ENCODE measurements around the gene CEP104.
A peak's percentile ranks its signal among the peaks of the same experiment; 100 is the strongest.

CEP104 gene

GRCh38 chr1:3856923-3857790, at the start of gene CEP104, which contains the start of gene DFFB:
Gene CEP104 (minus strand): TSS chr1:3857211. CDS start chr1:3852407, 4,804 bp downstream.
Gene DFFB (plus strand): TSS chr1:3857476. CDS start chr1:3857604, 128 bp downstream.
- peak; percentile 97 for DNase-seq

DNA sequence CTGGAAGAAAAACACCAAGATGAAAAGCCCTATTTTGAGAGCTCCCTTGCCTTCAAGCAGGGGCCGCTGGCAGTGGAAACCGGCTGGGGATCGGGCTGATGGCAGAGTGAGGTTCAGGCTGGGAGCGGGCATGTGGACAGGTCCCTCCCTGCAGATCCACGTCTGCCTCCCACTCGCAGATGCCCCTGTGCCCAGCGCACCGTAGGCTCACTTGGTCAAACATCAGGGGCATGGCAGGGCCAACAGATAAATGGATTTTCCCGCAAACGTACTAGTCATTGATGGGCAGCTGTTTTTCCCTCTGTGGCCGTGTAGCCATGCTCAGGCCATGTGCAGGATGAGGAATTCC, 49.6 kb upstream of the CEP104 start:
- no peak for DNase-seq

DNA sequence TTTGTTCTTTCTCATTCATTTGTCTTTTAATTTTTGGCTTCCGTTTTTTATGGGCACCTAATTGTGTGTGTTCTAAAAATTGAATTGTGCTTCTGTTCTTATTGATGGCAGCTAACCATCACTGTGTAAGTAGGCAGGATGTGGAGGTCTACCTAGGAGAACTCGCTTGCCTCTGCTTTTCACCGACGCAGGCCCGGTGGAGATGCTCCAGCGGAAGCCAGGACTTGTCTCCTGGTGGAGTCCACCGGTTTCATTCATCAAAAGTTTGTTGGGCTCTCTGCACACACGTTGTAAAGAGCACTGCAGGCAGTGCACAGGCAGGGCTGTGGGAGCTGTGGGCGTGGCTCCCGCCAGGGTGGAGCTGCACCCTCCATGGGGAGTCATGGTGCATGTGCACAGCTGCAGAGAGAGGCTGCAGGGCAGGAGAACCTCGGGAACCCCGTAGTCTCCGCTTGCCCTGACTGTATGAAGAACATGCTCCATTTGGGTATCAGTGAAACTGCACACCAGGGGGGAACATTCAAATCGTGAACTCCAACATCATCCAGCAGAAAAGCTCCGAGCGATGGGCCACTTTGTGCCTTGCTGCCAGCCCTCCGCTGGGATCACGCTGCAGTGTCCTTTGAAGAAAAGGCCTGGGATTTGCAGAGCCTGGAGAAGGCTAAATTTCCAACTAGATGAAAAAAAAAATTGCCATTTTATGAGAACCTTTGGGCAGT, 49.1 kb upstream of the CEP104 start:
- DNase-seq: peak; percentile 55

GRCh38 chr1:3905266-3905952, 48.4 kb upstream of the CEP104 start:
- DNase-seq: no peak

DNA sequence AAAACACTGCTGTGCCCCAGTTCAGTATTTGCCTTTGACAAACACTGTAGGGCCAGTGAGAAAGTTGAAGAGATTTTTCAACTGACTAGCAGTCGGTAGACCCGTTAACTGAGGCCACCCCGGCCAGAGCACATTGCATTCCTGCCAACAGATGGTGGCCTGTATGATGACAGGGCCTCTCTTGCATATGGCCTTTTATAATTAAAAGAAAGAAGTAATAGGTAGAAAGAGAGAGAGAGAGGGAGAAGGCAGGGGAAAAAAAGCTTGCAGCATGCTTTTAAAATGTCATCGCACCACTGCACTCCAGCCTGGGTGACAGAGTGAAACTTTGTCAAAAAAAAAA, 47.8 kb upstream of the CEP104 start:
- no peak for DNase-seq

GRCh38 chr1:3904006-3904842, 47.2 kb upstream of the CEP104 start:
- no peak for DNase-seq

DNA sequence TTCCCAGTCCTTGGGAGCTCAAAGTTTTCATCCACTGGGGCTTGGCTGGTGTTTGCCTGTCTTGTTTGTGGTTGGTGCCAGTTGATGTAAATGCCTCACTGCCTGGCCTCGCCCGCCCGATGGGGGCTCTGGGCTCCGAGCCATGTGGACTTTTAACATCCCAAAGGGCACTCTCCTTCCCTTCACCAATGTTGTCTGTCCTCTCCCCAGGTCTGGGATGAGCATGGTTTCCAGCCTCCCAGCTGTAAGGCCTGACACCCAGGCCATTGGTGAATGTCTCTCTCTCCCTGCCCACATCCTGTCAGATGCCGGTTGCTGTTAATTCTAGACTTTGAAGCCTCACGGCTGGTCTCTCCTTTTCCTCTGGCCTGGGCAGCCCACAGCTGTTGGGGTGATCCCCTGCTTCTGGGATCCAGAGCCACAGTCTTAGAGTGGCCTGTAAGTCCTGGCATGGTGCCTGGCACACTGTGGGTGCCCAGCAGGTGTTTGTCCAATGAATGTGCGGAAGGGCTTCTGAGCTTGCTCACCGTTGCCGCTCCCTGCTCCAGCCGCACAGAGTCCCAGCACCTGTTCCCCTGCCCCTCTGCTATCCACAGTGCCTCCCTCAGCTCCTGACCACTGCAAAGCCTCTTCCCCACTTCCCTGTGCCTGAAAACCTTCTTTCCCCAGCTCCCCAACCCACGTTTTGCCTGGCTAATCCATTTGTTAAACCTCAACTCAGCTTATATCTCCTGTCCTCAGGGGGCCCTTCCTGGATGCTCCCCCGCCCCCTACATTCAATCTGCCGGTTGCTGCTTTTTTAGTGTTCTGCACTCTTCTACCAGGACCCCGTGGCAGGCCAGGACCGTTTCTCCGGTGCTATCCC, 46.4 kb upstream of the CEP104 start:
- DNase-seq: peak; percentile 80

- DNase-seq: peak; percentile 51
These were observed 45.6 kb upstream of the CEP104 start for GRCh38 chr1:3902571-3903091.

DNA sequence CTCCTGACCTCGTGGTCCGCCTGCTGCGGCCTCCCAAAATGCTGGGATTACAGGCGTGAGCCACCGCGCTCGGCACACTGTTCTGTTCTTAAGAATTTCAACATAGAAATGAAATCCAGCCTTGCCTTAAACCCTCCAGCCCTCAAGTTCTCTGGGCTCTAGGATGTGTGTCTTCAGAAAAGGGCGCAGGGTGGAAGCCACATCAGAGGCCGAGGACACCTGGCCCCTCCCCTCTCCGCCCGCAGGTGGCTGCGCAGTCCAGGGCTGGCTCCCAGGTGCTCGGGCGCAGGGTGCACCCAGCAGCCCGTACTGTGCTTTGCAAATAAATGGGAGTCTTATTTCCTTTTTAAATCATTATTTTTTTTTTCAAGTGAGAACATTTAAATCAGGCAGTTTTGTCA, 45.1 kb upstream of the CEP104 start:
- no peak for DNase-seq

- DNase-seq: peak; percentile 91
These were observed 44.0 kb upstream of the CEP104 start for GRCh38 chr1:3900969-3901529.

DNA sequence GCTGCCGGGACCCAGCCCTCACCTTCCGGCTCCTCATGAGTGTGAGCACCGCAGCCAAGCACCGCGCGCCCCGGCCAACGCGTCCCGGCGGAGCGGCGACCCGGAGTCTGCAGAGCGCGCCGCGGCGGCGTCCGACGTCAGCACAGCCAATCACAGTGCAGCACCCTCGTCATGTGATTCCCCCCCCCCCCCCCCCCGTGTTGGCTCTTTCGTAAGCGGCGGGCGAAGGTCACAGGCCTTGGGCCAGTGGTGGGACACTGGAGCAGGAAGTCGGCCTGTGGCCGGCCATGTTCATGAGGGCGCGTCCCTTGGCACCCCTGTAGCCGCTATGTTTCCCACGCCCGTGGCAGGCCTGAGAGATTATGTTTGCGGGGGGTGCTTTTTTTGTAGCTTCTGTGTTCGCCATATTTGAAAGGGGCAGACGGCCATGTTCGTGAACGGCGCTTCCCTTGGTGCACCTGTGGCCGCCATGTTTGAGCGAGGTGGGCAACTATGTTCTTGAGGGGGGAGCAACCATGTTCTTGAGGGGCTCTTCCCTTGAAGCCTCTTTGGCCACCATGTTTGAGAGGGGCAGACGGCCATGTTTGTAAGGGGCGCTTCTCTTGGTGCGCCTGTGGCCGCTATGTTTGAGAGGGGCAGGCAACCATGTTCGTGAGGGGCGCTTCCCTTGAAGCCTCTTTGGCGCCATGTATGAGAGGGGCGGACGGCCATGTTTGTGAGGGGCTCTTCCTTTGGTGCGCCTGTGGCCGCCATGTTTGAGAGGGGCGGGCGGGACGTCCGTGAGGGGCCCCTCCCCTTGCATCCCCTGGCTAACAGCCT, 43.3 kb upstream of the CEP104 start, which contains the start of gene C1orf174:
Gene C1orf174 (minus strand): TSS at position 123 of the 819 bp plus-strand sequence. CDS start 86 bp downstream, at position 37.
- DNase-seq: peak; percentile 97

DNA sequence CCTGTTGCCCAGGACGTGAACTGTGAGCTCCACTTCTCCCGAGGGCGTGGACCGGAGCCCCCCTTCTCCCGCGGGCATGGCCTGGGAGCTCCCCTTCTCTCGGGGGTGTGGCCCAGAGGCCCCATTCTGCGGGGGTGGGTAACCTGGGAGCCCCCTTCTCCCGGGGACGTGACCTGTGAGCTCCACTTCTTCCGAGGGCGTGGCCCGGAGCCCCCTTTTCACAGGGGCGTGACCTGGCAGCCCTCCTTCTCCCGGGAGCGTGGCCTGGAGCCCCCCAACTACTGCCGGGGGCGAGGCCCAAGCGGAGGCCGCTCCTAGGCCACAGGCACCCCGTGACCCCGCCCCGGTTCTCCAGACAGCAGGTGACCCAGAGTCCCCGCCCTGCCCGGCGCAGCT, 42.7 kb upstream of the CEP104 start:
- no peak for DNase-seq

GRCh38 chr1:3898994-3899753, 42.2 kb upstream of the CEP104 start:
- DNase-seq: peak; percentile 14

DNA sequence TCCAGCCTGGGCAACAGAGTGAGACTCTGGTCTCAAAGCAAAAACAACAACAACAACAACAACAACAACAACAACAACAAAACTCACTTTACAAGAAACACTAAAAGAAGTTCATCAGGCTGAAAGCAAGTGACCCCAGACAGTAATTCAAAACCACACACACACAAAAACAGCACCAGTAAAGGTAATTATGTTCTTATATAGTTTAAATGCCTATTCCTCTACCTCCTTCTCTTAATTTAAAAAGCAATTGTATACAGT, 41.4 kb upstream of the CEP104 start:
- DNase-seq: no peak

GRCh38 chr1:3896396-3897000, 39.5 kb upstream of the CEP104 start:
- no peak for DNase-seq

DNA sequence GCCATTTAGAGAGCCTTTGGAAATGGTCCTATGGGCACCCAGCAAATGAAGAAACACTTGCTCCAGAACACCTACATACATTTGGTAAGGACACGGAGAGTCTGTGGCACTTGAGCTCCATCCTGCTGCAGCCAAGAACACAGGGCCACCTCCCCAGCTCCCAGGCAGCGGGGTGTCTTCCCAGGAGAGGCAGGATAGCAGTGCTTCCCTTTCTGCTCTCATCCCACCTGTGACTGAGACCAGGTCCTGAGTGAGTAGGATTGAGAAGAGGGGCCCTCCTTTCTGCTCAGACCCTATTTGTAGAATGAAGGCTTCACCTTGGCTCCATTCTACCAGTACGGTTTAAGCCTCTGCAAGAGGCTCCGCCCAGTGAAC, 38.9 kb upstream of the CEP104 start:
- no peak for DNase-seq

DNA sequence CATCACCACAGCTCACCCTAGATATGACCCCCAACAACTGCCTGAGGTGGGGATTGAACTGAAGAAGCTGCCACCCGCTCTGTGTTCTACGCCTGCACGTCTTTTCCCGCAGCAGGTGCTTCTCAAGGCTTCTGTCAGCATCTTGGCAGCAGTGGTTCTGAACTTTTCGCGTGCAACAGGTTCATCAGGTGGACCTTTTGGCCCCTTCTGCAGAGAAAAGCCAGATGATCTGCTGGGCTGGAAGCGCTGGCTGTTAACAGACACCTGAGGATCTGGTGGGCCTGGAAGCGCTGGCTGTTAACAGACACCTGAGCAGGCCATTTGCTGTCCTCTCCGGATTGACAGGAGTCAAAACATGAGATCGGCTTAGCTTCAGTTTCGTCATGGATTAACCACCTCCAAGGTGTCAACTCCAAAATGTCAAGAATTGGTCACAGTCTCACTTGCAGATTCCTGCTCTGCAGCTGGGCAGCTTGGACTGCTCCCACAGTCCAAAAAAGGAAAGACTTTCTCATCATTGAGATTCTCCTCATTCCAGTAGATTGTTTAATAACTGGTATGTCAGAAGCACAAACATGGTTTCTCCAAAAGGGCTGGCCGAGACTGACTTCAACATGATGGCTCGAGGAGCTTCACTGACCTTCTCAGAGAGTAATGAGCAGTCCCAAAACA, 38.4 kb upstream of the CEP104 start:
- no peak for DNase-seq

DNA sequence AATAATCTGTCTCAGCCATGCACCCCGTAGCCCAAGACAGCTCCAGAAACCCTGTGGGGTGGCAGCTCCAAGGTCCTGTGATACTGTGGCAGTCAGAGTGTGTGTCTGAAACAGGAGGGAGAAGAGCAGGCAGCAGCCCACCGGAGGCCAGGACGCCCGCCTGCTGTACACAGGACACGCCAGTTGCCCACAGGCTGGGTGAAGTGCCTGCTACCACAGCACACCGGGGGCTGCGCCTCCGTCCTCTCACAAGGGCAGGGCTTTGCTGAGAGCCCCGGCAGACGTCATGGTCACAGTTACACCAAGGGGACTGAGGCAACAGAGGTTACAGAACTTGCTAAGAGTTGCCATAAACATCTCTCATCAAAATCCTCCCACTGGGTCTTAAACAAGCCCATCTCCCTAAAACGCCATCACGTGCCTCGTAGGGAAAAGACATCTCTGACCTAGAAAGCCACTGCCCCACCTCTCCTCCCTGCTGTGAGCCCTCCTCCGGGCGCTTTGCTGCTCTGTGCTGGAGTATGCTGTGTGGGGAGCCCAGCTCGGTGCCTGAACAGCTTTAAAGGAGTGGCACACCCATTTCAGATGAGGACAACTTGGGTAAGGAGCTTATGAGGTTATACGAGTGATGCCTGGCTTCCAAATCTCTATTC, 37.7 kb upstream of the CEP104 start:
- DNase-seq: no peak
